Stimulated activated naive CD8-positive, alpha-beta T cell treated with anti-CD3 and anti-CD28 coated beads, Interleukin-15, Interleukin-2, amounts not matched to agents 100 ng/mL and 50 ng/mL, for 24 hours (primary cell): ENCODE data around the gene SERTAD1.
"Not testable (repeated sequence)": the region's sequence is repeated elsewhere in the genome, so short reads cannot be mapped to it uniquely, and the experiment has no call there.

Experiments
- H3K27ac Mint-ChIP-seq: one replicate; pipeline ENCODE4 v1.8.0; 2021; ENCODE audit warnings: mild to moderate bottlenecking, mixed read lengths
- H3K27me3 Mint-ChIP-seq: one replicate; pipeline ENCODE4 v1.8.0; 2021; ENCODE audit warnings: mixed read lengths
- H3K36me3 Mint-ChIP-seq: one replicate; pipeline ENCODE4 v1.8.0; 2021; ENCODE audit warnings: low read depth, mixed read lengths
- H3K4me1 Mint-ChIP-seq: one replicate; pipeline ENCODE4 v1.8.0; 2021; ENCODE audit warnings: low read depth, mixed read lengths
- H3K4me3 Mint-ChIP-seq: one replicate; pipeline ENCODE4 v1.8.0; 2021; ENCODE audit warnings: mild to moderate bottlenecking, mixed read lengths
- H3K9me3 Mint-ChIP-seq: one replicate; pipeline ENCODE4 v1.8.0; 2021; ENCODE audit warnings: mixed read lengths

SERTAD1 gene

DNA sequence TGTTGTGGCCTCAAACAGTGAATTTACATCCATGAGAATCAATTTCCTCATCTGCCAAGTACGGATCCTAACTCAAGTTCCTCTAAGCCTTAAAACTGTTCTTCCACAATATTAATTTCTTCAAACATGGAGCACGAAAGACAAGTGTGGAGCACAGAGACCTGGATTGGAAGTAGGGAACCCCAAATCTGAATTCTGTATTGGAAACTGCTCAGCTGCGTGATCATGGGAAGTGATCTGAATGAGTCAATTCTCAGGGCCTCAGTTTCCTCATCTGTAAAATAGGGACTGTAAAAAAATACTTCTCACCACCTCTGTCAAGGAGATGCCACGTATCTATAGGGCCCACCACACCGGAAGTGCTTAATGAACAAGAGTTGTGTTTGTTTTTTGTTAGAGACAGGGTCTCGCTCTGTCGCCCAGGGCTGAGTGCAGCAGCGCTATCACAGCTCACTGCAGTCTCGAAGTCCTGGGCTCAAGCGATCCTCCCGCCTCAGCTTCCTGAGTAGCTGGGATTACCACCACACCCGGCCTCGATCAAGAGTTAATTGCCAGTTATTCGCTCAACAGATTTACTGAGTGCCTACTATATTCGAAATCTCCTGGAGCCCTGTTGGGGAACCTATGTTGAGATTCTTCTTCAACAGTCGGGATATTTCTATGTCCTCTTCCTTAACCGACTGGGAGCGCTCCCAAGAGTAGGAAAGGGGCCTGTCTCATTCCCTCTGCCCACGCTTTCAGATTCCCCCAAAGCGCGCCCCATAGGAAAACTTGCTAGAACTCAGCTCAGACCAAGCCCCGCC is 16.7 kb upstream of the SERTAD1 start:
- H3K36me3 Mint-ChIP-seq, result peaks cover 6% of the 10 kb centered on the region
- H3K4me3 Mint-ChIP-seq, result peak overlapping the region; percentile 98
- H3K4me1 Mint-ChIP-seq, result peaks cover 16% of the 10 kb centered on the region
- H3K9me3 Mint-ChIP-seq, result no peaks in the 10 kb centered on the region
- H3K27ac Mint-ChIP-seq, result peak overlapping the region; percentile 95
- no peaks in the 10 kb centered on the region for H3K27me3 Mint-ChIP-seq

DNA sequence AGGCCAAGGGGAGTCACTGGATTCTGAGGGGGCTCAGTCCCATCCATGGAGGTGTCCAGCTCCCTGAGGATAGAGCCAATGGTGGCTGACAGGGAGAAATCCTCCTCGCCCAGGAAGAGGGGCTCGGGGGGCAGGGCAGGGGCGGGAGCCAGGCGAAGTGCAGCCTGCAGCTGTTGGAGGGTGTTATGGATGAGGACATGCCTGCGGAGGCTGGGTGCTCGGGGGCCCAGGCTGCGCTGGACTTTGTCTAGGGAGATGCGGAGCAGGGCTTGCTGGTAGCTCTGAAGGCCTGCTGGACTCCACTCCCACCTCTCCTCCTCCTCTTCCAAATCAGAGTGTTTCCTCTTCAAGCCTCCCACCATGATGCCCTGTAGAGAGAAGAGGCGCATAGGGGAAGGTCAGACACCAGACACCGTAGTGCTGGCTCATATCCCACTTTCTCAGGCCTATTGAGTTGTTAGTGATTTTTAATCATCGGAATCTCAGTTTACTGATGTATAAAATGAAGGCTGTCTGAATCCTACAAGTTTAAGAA is 16.0 kb upstream of the SERTAD1 start:
- no peaks in the 10 kb centered on the region for H3K27me3 Mint-ChIP-seq
- peak overlapping the region; percentile 95 for H3K27ac Mint-ChIP-seq
- H3K4me1 Mint-ChIP-seq, result peaks cover 16% of the 10 kb centered on the region
- H3K36me3 Mint-ChIP-seq, result peaks cover 6% of the 10 kb centered on the region
- peak overlapping the region; percentile 98 for H3K4me3 Mint-ChIP-seq
- no peaks in the 10 kb centered on the region for H3K9me3 Mint-ChIP-seq

DNA sequence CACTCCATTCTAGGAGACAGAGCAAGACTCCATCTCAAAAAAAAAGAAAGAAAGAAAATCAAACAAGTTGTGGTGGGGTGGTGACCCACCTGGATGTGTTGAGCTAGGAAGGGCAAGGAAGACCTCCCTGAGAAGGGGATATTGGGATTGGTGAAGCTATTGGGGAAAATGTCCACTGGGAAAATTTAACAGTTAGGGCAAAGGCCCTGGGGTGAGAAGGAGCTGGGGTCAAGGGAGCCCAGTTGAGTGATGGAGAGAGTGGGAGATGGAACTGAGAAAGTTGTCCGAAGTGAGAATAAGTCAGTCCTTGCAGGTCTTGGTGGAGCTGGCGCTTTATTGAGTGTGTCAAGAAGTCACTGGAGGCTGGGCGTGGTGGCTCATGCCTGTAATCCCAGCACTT is 12.5 kb upstream of the SERTAD1 start:
- H3K27ac Mint-ChIP-seq, result no peak overlapping the region
- H3K4me1 Mint-ChIP-seq, result peaks cover 20% of the 10 kb centered on the region
- no peaks in the 10 kb centered on the region for H3K9me3 Mint-ChIP-seq
- H3K27me3 Mint-ChIP-seq, result no peaks in the 10 kb centered on the region
- peaks cover 6% of the 10 kb centered on the region for H3K36me3 Mint-ChIP-seq
- H3K4me3 Mint-ChIP-seq, result no peak overlapping the region

- Mint-ChIP-seq H3K4me1 (peaks cover 13% of the 10 kb centered on the region), H3K27me3 (no peaks in the 10 kb centered on the region), H3K36me3 (no peaks in the 10 kb centered on the region), H3K27ac (peak overlapping the region; percentile 98), H3K9me3 (no peaks in the 10 kb centered on the region), H3K4me3 (peak overlapping the region; percentile 87)
These were observed 7.8 kb upstream of the SERTAD1 start for GRCh38 chr19:40433391-40434216.

DNA sequence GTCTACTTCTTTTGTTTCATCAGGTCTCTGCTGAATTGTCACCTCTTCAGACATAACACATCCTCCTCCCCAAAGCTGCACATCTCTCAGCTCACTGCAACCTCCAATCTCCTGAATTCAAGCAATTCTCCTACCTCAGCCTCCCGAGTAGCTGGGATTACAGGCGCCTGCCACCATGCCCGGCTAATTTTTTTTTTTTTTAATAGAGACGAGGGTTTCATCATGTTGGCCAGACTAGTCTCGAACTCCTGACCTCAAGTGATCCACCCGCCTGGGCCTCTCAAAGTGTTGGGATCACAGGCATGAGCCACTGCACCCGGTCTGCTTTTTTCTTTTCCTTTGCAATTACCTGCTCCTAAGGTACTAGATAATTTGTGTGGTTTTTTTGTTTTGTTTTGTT is 7.0 kb upstream of the SERTAD1 start:
- peaks cover 13% of the 10 kb centered on the region for H3K4me1 Mint-ChIP-seq
- H3K36me3 Mint-ChIP-seq, H3K27me3 Mint-ChIP-seq, H3K9me3 Mint-ChIP-seq: not testable (repeated sequence)
- peak overlapping the region; percentile 87 for H3K4me3 Mint-ChIP-seq
- peak overlapping the region; percentile 98 for H3K27ac Mint-ChIP-seq

DNA sequence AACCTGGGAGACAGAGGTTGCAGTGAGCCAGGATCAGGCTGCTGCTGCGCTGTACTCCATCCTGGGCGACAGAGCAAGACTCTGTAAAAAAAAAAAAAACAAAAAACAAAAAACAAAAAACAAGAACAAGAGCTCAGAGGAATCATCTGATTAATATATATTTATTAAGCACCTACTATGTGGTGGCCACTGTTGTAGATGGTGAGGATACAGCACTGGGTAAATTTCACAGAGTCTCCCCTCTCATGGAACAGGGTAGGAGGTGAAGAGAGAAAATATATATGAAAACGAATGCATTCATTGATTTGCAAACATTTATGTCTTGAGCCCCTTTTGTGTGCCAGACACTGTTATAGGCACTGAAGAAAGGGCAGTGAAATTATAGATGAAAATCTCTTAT is 5.9 kb upstream of the SERTAD1 start:
- no peaks in the 10 kb centered on the region for H3K9me3 Mint-ChIP-seq

DNA sequence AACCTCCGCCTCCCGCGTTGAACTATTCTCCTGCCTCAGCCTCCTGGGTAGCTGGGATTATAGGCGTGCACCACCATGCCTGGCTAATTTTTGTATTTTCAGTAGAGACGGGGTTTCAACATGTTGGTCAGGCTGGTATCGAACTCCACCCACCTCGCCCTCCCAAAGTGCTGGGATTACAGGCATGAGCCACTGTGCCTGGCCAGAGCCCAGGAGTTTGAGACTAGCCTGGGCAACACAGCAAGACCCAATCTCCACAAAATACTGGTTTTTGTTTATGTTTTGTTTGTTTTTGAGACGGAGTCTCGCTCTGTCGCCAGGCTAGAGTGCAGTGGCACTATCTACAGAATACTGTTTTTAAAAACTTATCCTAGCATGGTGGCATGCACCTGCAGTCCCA is 4.5 kb upstream of the SERTAD1 start:
- H3K4me1 Mint-ChIP-seq, result peaks cover 20% of the 10 kb centered on the region
- H3K27me3 Mint-ChIP-seq, H3K27ac Mint-ChIP-seq, H3K4me3 Mint-ChIP-seq, H3K36me3 Mint-ChIP-seq, H3K9me3 Mint-ChIP-seq: not testable (repeated sequence)

More for the DNA sequence above, 5.9 kb upstream of the SERTAD1 start:
- no peaks in the 10 kb centered on the region for H3K27me3 Mint-ChIP-seq
- H3K36me3 Mint-ChIP-seq, result no peaks in the 10 kb centered on the region
- H3K4me1 Mint-ChIP-seq, result peaks cover 13% of the 10 kb centered on the region
- no peak overlapping the region for H3K27ac Mint-ChIP-seq
- no peak overlapping the region for H3K4me3 Mint-ChIP-seq

- not testable (repeated sequence) for H3K4me3 Mint-ChIP-seq, H3K27ac Mint-ChIP-seq, H3K9me3 Mint-ChIP-seq, H3K36me3 Mint-ChIP-seq, H3K27me3 Mint-ChIP-seq
- peaks cover 21% of the 10 kb centered on the region for H3K4me1 Mint-ChIP-seq
These were observed 2.4 kb upstream of the SERTAD1 start for GRCh38 chr19:40428197-40428596.

- Mint-ChIP-seq H3K36me3 (peaks cover 11% of the 10 kb centered on the region), H3K27me3 (no peaks in the 10 kb centered on the region), H3K4me1 (peaks cover 34% of the 10 kb centered on the region), H3K9me3 (no peaks in the 10 kb centered on the region), H3K4me3 (peak overlapping the region; percentile 95), H3K27ac (peak overlapping the region; percentile 98)
These were observed 949 bp downstream of the SERTAD1 start for GRCh38 chr19:40424637-40425449.

GRCh38 chr19:40423938-40424337 is 1.9 kb downstream of the SERTAD1 start:
- Mint-ChIP-seq H3K27ac (peak overlapping the region; percentile 76), H3K27me3 (no peaks in the 10 kb centered on the region), H3K4me3 (peak overlapping the region; percentile 95)

GRCh38 chr19:40422748-40423566 is 2.8 kb downstream of the SERTAD1 start:
- H3K4me3 Mint-ChIP-seq, result peak overlapping the region; percentile 55

More at GRCh38 chr19:40423938-40424337, 1.9 kb downstream of the SERTAD1 start:
- H3K36me3 Mint-ChIP-seq, result peaks cover 11% of the 10 kb centered on the region
- H3K9me3 Mint-ChIP-seq, result no peaks in the 10 kb centered on the region
- peaks cover 36% of the 10 kb centered on the region for H3K4me1 Mint-ChIP-seq

GRCh38 chr19:40421993-40422747 is 3.6 kb downstream of the SERTAD1 start:
- Mint-ChIP-seq H3K9me3 (no peaks in the 10 kb centered on the region), H3K4me1 (peaks cover 37% of the 10 kb centered on the region), H3K27me3 (no peaks in the 10 kb centered on the region), H3K27ac (peak overlapping the region; percentile 93), H3K36me3 (peaks cover 11% of the 10 kb centered on the region), H3K4me3 (peak overlapping the region; percentile 55)

More at GRCh38 chr19:40422748-40423566, 2.8 kb downstream of the SERTAD1 start:
- H3K27me3 Mint-ChIP-seq, result no peaks in the 10 kb centered on the region
- peaks cover 11% of the 10 kb centered on the region for H3K36me3 Mint-ChIP-seq
- peaks cover 36% of the 10 kb centered on the region for H3K4me1 Mint-ChIP-seq
- no peaks in the 10 kb centered on the region for H3K9me3 Mint-ChIP-seq
- H3K27ac Mint-ChIP-seq, result peak overlapping the region; percentile 93
